GM21825 (cell line): ENCODE results near the gene MRPS35.

Source experiments
- ATAC-seq: cut with Tn5 transposase; IDR thresholded peaks from one replicate; pipeline ENCODE4 v1.9.1; 2021; ENCODE audit warnings: mild to moderate bottlenecking, moderate library complexity; ENCODE audit not compliant: unreplicated experiment

MRPS35 gene

GRCh38 chr12:27771481-27772327 lies 61.1 kb downstream of the MRPS35 start:
- ATAC-seq, result no peak

DNA sequence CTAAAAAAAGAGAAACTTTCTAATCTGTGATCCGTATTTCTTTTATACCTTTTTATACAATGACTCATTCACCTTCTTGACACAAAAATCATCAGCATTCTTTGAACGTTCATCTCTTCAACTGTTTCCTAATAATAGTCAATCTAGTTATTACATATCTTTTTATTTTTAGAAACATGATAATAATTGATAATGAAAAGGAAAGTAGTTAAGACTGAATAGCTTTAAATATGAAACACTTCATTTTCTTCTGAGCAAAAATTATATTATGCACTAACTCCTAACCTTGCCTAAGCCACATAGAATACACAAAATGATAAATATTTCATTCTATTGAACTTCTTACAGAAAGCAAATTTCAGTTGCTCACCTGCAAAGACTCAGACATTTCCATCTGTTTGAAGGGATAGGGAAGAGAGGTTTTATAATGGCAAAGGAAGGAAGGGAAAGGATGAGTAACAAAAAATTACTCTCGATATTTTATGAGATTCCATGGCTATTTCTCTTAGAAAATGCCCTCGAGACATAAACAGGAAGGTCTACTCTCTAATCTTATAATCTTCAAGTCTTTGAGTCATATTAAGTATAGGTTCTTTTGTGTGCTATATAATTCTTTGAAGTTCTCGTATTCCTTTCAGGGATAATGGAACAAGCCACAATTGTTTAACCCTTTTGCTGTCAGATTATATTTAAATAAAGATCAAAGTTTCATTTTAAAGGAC lies 61.9 kb downstream of the MRPS35 start:
- ATAC-seq, result no peak

DNA sequence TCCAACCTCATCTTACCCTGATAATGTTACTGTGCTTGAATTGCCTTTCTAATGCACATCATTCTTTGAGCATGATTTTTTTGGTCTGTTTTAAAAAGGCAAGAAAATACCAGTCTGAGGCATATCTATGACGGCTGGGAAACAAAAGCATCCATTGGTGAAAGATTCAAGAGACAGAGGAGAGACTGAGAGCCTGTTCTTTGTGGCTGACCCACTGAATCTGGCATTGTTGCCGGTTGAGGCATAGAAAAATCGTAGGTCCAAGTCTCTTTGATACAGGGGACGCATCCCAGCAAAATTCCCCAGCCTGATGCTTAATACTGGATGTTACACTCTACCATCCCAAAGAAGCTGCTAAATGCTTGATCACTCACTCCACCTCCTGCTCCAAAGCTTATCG lies 66.5 kb downstream of the MRPS35 start:
- no peak for ATAC-seq

- no peak for ATAC-seq
Observed at GRCh38 chr12:27778206-27778605, 67.6 kb downstream of the MRPS35 start.

DNA sequence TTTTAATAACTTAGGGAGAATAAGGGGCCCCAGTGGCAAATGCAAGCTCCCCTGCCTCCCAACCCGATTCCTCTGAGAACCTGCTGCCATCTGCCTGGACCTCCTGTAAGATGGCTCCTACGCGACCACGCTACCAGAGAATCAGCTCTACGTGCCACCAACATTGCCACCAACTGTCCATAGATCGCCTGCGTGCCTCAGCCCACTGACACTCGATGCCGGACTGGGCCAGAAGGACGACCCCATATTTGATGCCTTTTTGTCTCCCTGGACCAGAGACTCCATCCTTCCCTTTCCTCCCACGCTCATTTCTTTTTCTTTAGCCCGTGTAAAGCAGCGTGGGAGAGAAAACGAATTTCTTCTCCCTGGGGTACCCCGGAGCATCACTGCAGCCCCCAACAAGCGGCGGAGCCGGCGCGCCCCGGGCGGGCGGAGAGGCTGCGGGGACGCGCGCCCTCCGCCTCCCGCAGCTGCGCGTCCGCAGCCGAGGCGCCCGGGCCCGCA lies 68.8 kb downstream of the MRPS35 start:
- ATAC-seq, result peak; percentile 9

DNA sequence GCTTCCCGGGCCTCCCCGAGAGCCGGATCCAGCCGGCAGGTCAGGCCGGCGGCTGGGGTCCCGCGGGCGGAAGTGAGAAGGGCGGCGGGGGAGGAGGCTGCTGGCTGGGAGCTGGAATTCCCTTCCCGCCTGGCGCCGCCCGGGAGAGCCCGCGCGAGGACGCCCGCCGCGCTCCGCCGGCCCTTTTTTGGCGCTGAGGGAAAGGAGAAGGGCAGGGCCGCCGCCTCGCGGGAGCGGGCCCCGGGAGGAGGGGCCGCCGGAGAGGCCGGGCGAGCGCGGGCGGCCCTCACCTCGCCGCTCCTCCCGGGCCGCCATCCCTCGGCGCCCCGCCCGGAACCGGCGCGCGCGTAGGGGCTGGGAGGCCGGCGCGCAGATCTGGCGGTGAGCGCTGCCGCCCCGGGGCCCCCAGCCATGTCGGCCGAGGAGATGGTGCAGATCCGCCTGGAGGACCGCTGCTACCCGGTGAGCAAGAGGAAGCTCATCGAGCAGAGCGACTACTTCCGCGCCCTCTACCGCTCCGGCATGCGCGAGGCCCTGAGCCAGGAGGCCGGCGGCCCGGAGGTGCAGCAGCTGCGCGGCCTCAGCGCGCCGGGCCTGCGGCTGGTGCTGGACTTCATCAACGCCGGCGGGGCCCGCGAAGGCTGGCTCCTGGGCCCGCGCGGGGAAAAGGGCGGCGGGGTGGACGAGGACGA lies 69.4 kb downstream of the MRPS35 start, which contains the start of the genes KLHL42 and MANSC4:
KLHL42 (plus strand) TSS at position 314 of the 692 bp plus-strand sequence; CDS start at position 412, 98 bp downstream.
MANSC4 (minus strand) TSS at position 317 of the 692 bp plus-strand sequence. CDS start 8,960 bp downstream, outside the sequence.
- ATAC-seq, result peak; percentile 72

- peak; percentile 32 for ATAC-seq
Observed at GRCh38 chr12:27780612-27781408, 70.2 kb downstream of the MRPS35 start.

DNA sequence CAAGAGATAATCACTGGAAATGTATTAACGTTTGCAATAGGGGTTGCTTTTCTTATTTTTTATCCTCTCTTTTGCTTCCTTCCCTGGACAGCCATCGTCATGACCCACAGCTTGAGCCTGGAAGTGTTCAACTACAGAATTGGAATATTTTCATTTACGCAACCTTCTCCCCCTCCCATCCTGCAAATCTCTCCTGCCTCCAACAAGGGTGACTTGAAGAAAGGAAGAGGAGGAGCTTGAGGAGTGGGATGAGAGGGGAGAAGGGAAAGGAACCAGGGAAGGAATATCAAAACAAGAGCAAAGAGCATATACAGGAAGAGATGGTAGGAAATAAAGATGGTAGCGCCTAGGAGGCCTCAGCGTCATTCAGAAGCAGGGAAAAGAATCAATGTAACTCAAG lies 71.0 kb downstream of the MRPS35 start:
- no peak for ATAC-seq

- ATAC-seq, result no peak
Observed at GRCh38 chr12:27782481-27782880, 71.8 kb downstream of the MRPS35 start.

DNA sequence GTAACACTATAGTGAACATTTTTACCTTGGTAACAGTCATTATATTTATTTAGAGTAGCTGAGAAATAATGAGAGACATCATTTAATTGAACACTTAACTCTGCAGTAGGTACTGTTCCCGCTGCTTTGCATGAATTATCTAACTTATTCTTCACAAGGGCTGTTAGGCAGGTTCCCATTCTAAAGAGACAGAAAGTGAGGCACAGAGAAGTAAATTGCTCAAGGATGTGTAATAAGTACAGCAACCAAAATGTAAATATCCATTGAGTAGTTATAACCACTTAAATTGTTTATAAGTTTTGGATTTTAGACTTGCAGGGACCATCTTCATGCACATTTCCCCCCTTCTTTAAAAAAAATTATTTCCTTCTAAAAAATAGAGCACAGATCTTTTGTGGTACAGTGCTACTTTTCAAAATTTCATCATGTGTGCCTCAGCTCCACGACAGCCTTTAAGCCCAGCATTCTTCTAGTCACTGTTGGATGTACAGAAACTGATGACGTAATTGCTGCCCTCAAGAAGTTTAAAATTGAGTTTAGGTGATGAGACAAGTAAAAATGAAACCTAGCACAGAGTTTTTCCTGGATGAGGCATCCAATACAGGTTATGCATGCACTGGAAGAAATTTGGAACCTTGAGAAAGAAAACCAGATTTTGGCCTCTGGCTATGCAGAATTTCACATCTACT lies 75.4 kb downstream of the MRPS35 start:
- ATAC-seq, result no peak

DNA sequence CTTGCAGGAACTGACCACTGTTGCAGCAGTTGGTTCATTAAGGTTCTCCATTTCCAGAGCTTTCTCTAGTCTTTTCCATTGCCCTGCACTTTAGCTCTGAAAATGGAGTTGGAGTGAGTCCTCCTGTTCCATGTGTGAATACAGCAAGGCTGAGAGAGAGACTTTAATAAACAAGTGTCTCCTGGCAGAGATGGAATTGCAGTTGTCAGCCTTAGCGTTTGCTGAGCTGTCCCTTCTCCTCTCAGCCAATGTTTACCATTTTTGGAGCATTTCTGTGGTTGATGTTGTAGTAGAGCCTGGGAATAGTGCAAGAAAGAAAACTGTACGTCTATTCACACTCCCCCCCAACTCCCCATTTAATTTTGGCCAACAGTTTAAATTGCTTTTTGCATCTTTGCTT lies 76.9 kb downstream of the MRPS35 start:
- ATAC-seq, result no peak

DNA sequence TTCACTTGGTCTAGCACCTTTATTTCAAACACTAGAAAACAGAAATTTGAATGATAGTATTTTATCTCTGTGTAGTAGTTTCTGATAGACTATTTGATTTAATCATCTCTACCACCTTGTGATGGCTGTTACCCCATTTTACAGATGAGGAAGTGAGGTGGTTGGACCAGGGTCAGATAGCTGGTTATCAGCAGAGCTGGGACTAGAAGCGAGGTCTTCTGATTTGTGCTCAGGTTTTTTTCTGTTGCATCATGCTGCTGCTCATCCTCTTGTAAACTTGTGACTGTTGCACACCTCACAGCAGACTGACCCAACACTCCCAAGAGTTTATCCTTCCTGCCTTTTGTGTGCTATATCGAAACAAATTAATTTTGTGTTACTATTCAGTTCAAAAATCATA lies 79.5 kb downstream of the MRPS35 start:
- no peak for ATAC-seq

DNA sequence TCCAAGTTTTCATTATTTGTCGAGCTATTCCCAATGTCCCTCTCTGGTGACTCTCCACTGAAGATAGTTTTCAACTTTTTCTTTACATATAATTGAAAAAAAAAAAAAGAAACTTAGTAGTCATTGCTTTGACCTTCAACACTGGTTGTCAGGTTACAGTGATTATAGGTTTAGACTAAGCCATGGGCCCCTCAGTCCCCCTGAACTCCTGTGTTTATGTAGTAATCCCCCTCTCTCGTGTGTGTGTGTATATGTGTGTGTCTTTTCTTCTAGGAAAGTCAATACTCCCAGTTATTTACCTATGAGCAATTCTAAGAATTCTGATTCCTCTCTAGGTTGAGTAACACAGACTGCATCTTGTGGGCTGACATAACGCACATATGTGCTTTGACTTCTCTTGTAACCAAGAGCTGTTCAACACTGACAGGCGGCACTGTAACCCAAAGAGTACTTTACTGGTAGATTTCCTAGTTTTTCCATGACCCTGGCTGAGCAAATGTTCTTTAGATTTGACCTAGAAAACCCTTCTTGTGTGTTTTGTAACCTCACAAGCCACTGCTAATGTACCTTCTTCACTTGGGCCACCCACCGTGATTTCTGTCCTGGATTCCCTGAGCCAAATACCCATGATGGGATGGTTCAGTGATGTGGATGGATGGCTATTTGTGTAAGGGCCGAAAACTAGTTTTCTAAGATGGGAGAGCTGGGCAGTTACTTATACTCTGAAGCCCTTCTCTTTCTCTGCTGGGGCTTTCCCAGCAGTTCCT lies 84.4 kb downstream of the MRPS35 start:
- ATAC-seq, result no peak

- no peak for ATAC-seq
Observed at GRCh38 chr12:27796128-27796527, 85.5 kb downstream of the MRPS35 start.

GRCh38 chr12:27797301-27798025 lies 86.8 kb downstream of the MRPS35 start:
- ATAC-seq, result no peak

GRCh38 chr12:27800819-27801218 lies 90.2 kb downstream of the MRPS35 start:
- ATAC-seq, result no peak

- no peak for ATAC-seq
Observed at GRCh38 chr12:27801630-27802029, 91.0 kb downstream of the MRPS35 start.

GRCh38 chr12:27802511-27802910 lies 91.9 kb downstream of the MRPS35 start:
- ATAC-seq, result no peak
